T-cell (primary cell): ENCODE data around the gene GAB4. TPM values are rescaled to one million over a fixed set of nuclear protein-coding genes. Genes with fewer than 3 reads are reported as not detected.

Experiments used
- ATAC-seq, 4 experiments: fragments of 200-7000 bp in 3 of 4; fragments of 150-1000 bp in 1 of 4; cut with Tn5 transposase; replicated peaks in 1 of 4; 1 replicate in 3 of 4; 2 replicates in 1 of 4; pipeline ENCODE4 v1.10.0; 2021; ENCODE audit warnings: moderate library complexity in 3 of 4, mild to moderate bottlenecking in 2 of 4, moderate number of reproducible peaks in 1 of 4
- CTCF ChIA-PET, 2 donors: fragments of 300-600 bp; sonication (Branson Sonifier 250); formaldehyde crosslinking; loops; one replicate each; lab custom pipeline; 2022; ENCODE audit warnings: antibody characterized with exemption in 2 of 2; lab: Charles Lee
- POLR2A ChIA-PET, 2 donors: fragments of 300-600 bp; sonication (Branson Sonifier 250); formaldehyde crosslinking; loops; one replicate each; lab custom pipeline; 2022; ENCODE audit warnings: antibody characterized with exemption in 2 of 2; lab: Charles Lee
- DNase-seq, 35 experiments: peaks; one replicate each; pipeline versions ENCODE4 v3.0.0 to v3.0.0-alpha.2; 2013 to 2023
- H3K27ac ChIP-seq: one replicate; pipeline ENCODE4 v1.5.1; 2013; ENCODE audit warnings: low read length
- H3K27me3 ChIP-seq, 2 experiments: replicated peaks in 1 of 2; 1 replicate in 1 of 2; 2 replicates in 1 of 2; pipeline versions ENCODE4 v1.6.1 to v1.7.0; 2013; ENCODE audit warnings: low read length in 1 of 2, mixed read lengths in 1 of 2; ENCODE audit not compliant: control insufficient read depth in 2 of 2, insufficient read depth in 2 of 2; ENCODE audit errors: extremely low read depth in 1 of 2
- H3K36me3 ChIP-seq, 2 donors: 1 replicate in 1 of 2; 2 replicates in 1 of 2; pipeline versions ENCODE4 v1.6.1 to v1.7.0; 2013; ENCODE audit warnings: low read length in 1 of 2; ENCODE audit not compliant: control insufficient read depth in 2 of 2, insufficient read depth in 1 of 2; ENCODE audit errors: extremely low read depth in 1 of 2
- H3K4me1 ChIP-seq, 2 experiments: 1 replicate in 1 of 2; 2 replicates in 1 of 2; pipeline versions ENCODE4 v1.6.1 to v1.7.0; 2013; ENCODE audit warnings: low read length in 2 of 2, mixed read lengths in 1 of 2; ENCODE audit not compliant: insufficient read depth in 2 of 2, control insufficient read depth in 1 of 2; ENCODE audit errors: extremely low read depth in 1 of 2
- H3K4me3 ChIP-seq, 2 donors: 1 replicate in 1 of 2; 2 replicates in 1 of 2; pipeline versions ENCODE4 v1.5.1 to v1.7.0; 2013; ENCODE audit warnings: mild to moderate bottlenecking in 2 of 2, low read length in 1 of 2, moderate library complexity in 1 of 2; ENCODE audit not compliant: control insufficient read depth in 1 of 2; ENCODE audit errors: extremely low read depth in 1 of 2
- H3K9me3 ChIP-seq: 2 replicates; pipeline ENCODE4 v1.7.0; 2013
- H3K27ac Mint-ChIP-seq, 2 donors: one replicate each; pipeline ENCODE4 v1.8.0; 2020 to 2021; ENCODE audit warnings: mild to moderate bottlenecking in 2 of 2, mixed read lengths in 2 of 2
- H3K27me3 Mint-ChIP-seq, 2 donors: one replicate each; pipeline ENCODE4 v1.8.0; 2021 to 2022; ENCODE audit warnings: mixed read lengths in 2 of 2
- H3K36me3 Mint-ChIP-seq: one replicate; pipeline ENCODE4 v1.8.0; 2021; ENCODE audit warnings: mixed read lengths
- H3K4me1 Mint-ChIP-seq, 3 donors: one replicate each; pipeline ENCODE4 v1.8.0; 2020 to 2022; ENCODE audit warnings: mixed read lengths in 3 of 3, mild to moderate bottlenecking in 1 of 3
- H3K4me3 Mint-ChIP-seq, 3 donors: one replicate each; pipeline ENCODE4 v1.8.0; 2020 to 2022; ENCODE audit warnings: mild to moderate bottlenecking in 3 of 3, mixed read lengths in 3 of 3, moderate library complexity in 3 of 3
- H3K9me3 Mint-ChIP-seq, 3 donors: one replicate each; pipeline ENCODE4 v1.8.0; 2020 to 2022; ENCODE audit warnings: mixed read lengths in 3 of 3
- WGBS: methylation state at CpG from one replicate; pipeline ENCODE4 v1.1.5; 2013; ENCODE audit warnings: missing lambda C conversion rate; ENCODE audit not compliant: insufficient coverage; 5-methylcytosine and 5-hydroxymethylcytosine counted together
- total RNA-seq, 35 experiments: library from RNA in 6 of 35; stranded (reverse) in 6 of 35; fragments of 120-200 nt in 1 of 35; gene quantifications; one replicate each; pipeline versions ENCODE4 v1.2.1 to v1.2.4 and lab custom pipeline; 2013 to 2026

The GAB4 gene
- total RNA-seq, 5 donors from 2014 or later (not counting 1 experiment from before 2014, with no cell fraction given): 0.28 TPM; not detected in 4

DNA sequence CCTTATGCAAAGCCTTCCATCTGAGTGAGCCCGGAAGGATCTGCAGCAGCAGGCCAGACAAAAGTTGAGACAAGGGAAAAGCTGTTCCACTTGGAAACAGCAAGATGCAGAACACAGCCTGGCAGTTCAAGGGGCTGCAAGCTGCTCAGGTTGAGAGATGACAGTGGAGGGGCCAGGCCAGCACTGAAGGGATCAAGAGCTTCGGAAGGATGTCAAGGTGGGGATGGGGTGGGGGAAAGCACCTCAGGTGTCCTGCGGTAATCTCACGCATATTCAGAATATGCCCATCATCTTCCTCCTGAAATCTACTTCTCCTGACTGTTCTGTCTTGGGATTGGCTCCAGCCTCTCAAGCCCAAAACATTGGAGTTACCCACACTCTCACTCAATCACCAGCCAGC, 35.7 kb downstream of the GAB4 start:
- CTCF ChIA-PET: no interaction called here
- POLR2A ChIA-PET: no interaction called here
- no peaks in the 10 kb centered on the region for H3K36me3 Mint-ChIP-seq
- H3K4me3 Mint-ChIP-seq: no peak overlapping the region
- DNase-seq: no peak
- H3K9me3 Mint-ChIP-seq: no peaks in the 10 kb centered on the region
- Histone ChIP-seq H3K4me1 (no peaks in the 10 kb centered on the region), H3K4me3 (no peak overlapping the region), H3K27me3 (peaks cover 0 to 43% of the 10 kb centered on the region in 2 experiments), H3K9me3 (no peaks in the 10 kb centered on the region), H3K27ac (no peak overlapping the region), H3K36me3 (no peaks in the 10 kb centered on the region)
- H3K27me3 Mint-ChIP-seq: peaks cover 23 to 41% of the 10 kb centered on the region in 2 donors
- WGBS: 86% methylated on average over 3 of the region's 4 CpGs
- ATAC-seq: no peak
- H3K27ac Mint-ChIP-seq: no peak overlapping the region
- peaks cover 0 to 7% (median 3%) of the 10 kb centered on the region in 3 donors for H3K4me1 Mint-ChIP-seq

DNA sequence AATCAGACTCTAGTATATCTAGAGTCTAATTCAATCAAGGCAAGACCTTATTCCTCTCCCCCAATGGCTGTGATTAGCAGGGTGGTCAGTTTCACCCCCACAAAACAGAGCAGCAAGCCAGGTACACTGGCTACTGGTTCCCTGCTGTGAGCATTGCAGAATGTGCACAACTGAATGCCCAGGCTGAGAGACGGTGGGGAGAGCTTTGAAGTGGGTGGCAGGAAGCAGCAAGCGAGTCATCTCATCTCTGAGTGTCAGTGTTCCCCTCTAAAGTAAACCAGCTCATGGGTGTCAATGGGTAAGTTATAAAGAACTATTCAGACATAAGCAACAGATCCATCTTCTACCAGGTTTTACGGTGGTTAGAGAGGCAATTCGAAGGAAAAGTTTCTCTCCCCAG, 37.6 kb downstream of the GAB4 start:
- H3K27ac ChIP-seq: no peak overlapping the region
- Mint-ChIP-seq H3K36me3 (no peaks in the 10 kb centered on the region), H3K27ac (no peak overlapping the region), H3K4me1 (peaks cover 0 to 7% (median 3%) of the 10 kb centered on the region in 3 donors), H3K4me3 (no peak overlapping the region), H3K27me3 (peaks cover 12 to 29% of the 10 kb centered on the region in 2 donors), H3K9me3 (no peaks in the 10 kb centered on the region)
- ATAC-seq: peak in 2 of 4 experiments; percentile 46 to 66
- no peaks in the 10 kb centered on the region for H3K36me3 ChIP-seq
- H3K9me3 ChIP-seq: no peaks in the 10 kb centered on the region
- no CpG with 5 or more reads among the region's 4 CpGs for WGBS
- POLR2A ChIA-PET: no interaction called here
- H3K4me3 ChIP-seq: no peak overlapping the region
- H3K27me3 ChIP-seq: peaks cover 0 to 41% of the 10 kb centered on the region in 2 experiments
- CTCF ChIA-PET: no interaction called here
- no peaks in the 10 kb centered on the region for H3K4me1 ChIP-seq
- DNase-seq: peak in 2 of 35 experiments; percentile 5 to 11

DNA sequence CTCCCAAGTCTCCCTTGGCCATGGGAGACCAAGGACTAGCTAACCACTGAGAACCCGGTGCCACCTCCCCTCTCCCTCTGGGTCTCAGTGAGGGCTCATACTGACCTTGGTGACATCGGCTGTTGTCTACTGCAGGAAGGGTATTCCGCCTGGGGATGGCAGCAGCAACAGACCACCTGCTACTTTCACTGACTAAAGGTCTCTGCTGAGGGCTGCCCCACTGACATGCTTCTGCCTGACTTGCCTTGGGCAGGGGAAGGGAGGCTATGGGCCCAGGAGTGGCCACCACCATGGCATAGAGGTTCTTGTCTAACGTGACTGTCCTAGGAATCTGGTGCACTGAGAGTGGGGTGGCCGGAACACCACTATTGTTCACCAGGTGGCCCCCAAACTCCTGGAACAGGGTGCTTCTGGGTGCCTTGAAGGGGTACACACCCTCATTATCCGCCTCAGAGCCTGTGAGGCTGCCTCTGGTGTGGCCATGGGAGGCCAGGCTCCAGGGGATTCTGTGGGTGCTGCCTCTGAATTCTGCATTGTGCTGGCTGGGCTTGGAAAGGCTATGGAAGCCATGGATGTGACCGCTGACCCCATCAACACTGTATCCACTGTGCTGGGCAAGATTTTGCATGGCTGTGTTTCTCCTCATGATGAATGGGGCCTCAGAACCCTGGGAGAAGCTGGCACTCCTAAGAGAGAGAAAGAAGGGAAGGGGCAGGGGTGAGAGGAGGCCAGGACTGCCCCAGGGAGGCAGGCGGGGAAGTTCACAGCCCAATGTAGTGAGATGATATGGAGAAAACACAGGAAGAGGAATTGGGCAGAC, 38.3 kb downstream of the GAB4 start:
- H3K27ac ChIP-seq: no peak overlapping the region
- ChIA-PET POLR2A (no interaction called here), CTCF (no interaction called here)
- H3K4me3 Mint-ChIP-seq: no peak overlapping the region
- no peak overlapping the region for H3K4me3 ChIP-seq
- no peak overlapping the region for H3K27ac Mint-ChIP-seq
- H3K9me3 Mint-ChIP-seq: no peaks in the 10 kb centered on the region
- H3K9me3 ChIP-seq: no peaks in the 10 kb centered on the region
- H3K27me3 ChIP-seq: peaks cover 0 to 34% of the 10 kb centered on the region in 2 experiments
- peaks cover 0 to 7% (median 3%) of the 10 kb centered on the region in 3 donors for H3K4me1 Mint-ChIP-seq
- peaks cover 12 to 29% of the 10 kb centered on the region in 2 donors for H3K27me3 Mint-ChIP-seq
- WGBS: 63% methylated on average over 3 of the region's 8 CpGs
- no peaks in the 10 kb centered on the region for H3K4me1 ChIP-seq
- ATAC-seq (no peak), DNase-seq (no peak)
- H3K36me3 ChIP-seq: no peaks in the 10 kb centered on the region
- H3K36me3 Mint-ChIP-seq: no peaks in the 10 kb centered on the region

- no peak overlapping the region for H3K4me3 Mint-ChIP-seq
- no peaks in the 10 kb centered on the region for H3K9me3 ChIP-seq
- no peak overlapping the region for H3K4me3 ChIP-seq
- DNase-seq (no peak), ATAC-seq (no peak)
- ChIA-PET POLR2A (no interaction called here), CTCF (no interaction called here)
- peaks cover 6 to 14% of the 10 kb centered on the region in 2 donors for H3K27me3 Mint-ChIP-seq
- no peaks in the 10 kb centered on the region for H3K4me1 ChIP-seq
- H3K27ac ChIP-seq: no peak overlapping the region
- H3K27ac Mint-ChIP-seq: no peak overlapping the region
- H3K36me3 ChIP-seq: no peaks in the 10 kb centered on the region
- 80% methylated on average over 7 of the region's 7 CpGs for WGBS
- peaks cover 0 to 7% (median 3%) of the 10 kb centered on the region in 3 donors for H3K4me1 Mint-ChIP-seq
- no peaks in the 10 kb centered on the region for H3K36me3 Mint-ChIP-seq
- H3K27me3 ChIP-seq: peaks cover 0 to 23% of the 10 kb centered on the region in 2 experiments
- no peaks in the 10 kb centered on the region for H3K9me3 Mint-ChIP-seq
These were observed 39.8 kb downstream of the GAB4 start for GRCh38 chr22:16968218-16968595.

DNA sequence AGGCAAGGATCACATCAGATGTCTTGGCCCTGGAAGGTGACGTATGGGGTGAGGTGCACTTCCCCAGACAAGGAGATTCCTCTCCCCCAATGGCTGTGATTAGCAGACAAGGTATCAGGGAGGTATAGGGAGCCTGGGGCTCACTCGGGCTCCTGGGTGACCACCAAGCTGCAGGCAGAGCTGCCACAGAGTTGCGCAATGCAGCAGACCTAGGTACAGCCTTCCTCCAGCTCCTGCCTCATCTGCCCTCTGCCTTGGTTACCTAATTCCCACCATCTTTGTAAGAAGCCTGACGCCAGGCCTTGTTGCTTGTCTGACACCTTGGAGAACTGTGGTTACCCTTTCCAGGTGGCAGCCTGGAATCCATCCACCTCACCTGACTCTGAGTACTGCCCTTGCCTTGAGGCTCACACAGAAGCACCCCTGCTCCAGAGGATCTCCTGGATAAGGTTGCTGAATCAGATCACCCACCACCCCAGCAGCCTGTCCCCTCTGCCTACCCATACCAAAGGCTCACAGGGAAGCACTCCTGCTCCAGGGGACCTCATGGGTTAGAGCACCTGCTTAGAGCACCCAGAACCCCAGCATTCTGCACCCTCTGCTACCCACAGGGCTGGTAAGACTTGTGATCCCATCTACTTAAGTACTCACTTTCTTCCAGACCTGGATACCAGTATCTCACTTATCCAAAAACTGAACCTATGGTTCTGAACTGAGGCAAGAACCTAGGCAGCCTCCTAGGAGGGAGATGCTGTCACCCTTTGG, 40.4 kb downstream of the GAB4 start:
- 90% methylated on average over 2 of the region's 4 CpGs for WGBS
- Histone ChIP-seq H3K4me3 (no peak overlapping the region), H3K27ac (no peak overlapping the region), H3K36me3 (no peaks in the 10 kb centered on the region), H3K27me3 (peaks cover 0 to 22% of the 10 kb centered on the region in 2 experiments), H3K4me1 (no peaks in the 10 kb centered on the region), H3K9me3 (no peaks in the 10 kb centered on the region)
- CTCF ChIA-PET: no interaction called here
- Mint-ChIP-seq H3K4me3 (no peak overlapping the region), H3K27me3 (peaks cover 6 to 9% of the 10 kb centered on the region in 2 donors), H3K9me3 (no peaks in the 10 kb centered on the region), H3K4me1 (peaks cover 0 to 7% (median 3%) of the 10 kb centered on the region in 3 donors), H3K27ac (no peak overlapping the region), H3K36me3 (no peaks in the 10 kb centered on the region)
- POLR2A ChIA-PET: no interaction called here
- ATAC-seq (no peak), DNase-seq (no peak)

- H3K9me3 Mint-ChIP-seq: no peaks in the 10 kb centered on the region
- ATAC-seq: no peak
- WGBS: 68% methylated on average over 6 of the region's 6 CpGs
- H3K27me3 ChIP-seq: peaks cover 0 to 11% of the 10 kb centered on the region in 2 experiments
- peaks cover 0 to 7% (median 3%) of the 10 kb centered on the region in 3 donors for H3K4me1 Mint-ChIP-seq
- H3K27ac Mint-ChIP-seq: no peak overlapping the region
- POLR2A ChIA-PET: no interaction called here
- no peaks in the 10 kb centered on the region for H3K9me3 ChIP-seq
- H3K4me3 Mint-ChIP-seq: no peak overlapping the region
- no peak overlapping the region for H3K4me3 ChIP-seq
- CTCF ChIA-PET: no interaction called here
- H3K36me3 Mint-ChIP-seq: no peaks in the 10 kb centered on the region
- no peak for DNase-seq
- no peaks in the 10 kb centered on the region for H3K27me3 Mint-ChIP-seq
- H3K4me1 ChIP-seq: no peaks in the 10 kb centered on the region
- no peak overlapping the region for H3K27ac ChIP-seq
- no peaks in the 10 kb centered on the region for H3K36me3 ChIP-seq
These were observed 41.8 kb downstream of the GAB4 start for GRCh38 chr22:16966251-16966650.
